GM19397 (cell line): ENCODE measurements around the gene DUSP8.

Experiments
- ATAC-seq: cut with Tn5 transposase; IDR thresholded peaks from one replicate; pipeline ENCODE4 v1.9.1; 2021; ENCODE audit warnings: mild to moderate bottlenecking, moderate library complexity; ENCODE audit not compliant: unreplicated experiment

DUSP8 gene

DNA sequence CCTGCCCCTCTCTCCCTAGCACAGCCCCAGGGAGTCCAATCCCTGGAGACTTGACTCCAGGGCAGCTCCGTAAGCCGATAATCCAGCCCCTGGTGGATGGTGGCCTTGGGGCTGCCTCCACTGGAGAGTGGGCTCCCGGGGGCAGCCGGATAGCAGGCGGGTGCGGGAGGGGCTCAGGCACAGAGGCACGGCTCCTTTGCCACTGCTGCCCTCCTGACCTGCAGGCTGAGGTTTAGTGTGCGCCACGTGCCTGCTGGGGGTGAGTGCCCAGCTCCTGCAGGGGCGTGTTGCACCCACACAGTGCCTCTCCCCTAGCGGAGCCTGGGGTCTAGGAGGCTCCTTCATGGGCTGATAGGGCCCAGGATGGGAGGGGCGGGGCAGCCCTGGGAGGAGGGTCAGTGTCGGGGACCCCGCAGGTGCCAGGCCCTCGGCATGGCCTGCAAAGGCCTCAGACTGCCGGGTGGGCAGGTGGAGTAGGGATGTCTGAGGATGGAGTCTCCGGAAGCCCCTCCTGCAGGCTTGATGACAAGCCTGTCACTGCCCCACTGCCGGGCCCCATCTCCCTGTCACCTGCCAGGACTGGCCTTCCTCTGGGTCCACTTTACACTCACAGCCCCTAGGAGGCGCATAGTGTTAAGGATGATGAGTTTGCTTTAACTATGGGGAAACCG lies 5.6 kb downstream of the DUSP8 start:
- no peak for ATAC-seq

DNA sequence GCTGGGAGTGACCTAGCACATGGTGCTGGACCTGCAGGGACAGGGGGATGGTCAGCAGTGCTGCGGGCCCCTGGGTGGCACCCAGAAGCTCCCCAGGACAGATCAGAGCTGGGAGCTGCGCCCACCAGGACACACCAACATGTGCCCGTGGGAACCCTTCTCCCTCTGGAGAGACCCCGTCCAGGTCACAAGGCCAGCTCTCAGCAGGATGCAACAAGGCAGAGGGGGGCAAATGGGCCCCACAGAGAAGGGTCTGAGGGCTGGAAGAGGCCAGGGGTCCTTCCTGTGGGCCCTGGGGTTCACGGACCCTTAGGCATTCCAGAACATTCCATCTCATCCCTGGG lies 6.2 kb downstream of the DUSP8 start:
- no peak for ATAC-seq

GRCh38 chr11:1565173-1565903 lies 6.7 kb downstream of the DUSP8 start:
- ATAC-seq: no peak

DNA sequence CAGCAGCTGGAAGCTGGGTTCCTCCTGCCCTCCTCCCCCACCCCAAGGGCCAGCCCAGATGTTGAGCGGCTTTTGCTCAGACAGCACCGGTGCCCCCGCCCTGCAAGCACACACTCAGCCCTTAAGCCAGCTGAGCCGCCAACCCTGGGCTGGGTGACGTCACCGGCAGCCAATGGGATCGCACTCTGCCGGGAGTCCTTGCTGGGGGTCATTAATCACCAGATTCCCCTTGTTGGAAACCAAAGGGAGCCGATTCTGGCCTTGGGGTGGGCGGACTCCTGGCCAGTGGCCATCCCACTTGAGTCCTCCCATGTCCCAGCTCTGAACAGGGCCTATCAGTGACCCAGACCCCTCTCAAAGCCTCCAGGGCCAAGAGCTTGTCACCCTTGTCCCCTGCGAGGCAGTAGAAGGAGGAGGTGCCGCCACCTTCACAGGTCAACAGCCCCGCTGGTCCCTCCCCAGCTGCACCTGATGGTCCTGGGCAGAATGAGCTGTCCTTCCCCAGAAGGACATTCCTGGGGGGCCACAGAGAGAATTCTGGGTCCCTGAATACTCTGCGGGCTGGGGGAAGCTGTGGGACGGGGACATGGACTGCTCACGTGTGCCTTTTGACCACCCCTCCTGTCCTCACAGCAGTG lies 7.4 kb downstream of the DUSP8 start:
- no peak for ATAC-seq

DNA sequence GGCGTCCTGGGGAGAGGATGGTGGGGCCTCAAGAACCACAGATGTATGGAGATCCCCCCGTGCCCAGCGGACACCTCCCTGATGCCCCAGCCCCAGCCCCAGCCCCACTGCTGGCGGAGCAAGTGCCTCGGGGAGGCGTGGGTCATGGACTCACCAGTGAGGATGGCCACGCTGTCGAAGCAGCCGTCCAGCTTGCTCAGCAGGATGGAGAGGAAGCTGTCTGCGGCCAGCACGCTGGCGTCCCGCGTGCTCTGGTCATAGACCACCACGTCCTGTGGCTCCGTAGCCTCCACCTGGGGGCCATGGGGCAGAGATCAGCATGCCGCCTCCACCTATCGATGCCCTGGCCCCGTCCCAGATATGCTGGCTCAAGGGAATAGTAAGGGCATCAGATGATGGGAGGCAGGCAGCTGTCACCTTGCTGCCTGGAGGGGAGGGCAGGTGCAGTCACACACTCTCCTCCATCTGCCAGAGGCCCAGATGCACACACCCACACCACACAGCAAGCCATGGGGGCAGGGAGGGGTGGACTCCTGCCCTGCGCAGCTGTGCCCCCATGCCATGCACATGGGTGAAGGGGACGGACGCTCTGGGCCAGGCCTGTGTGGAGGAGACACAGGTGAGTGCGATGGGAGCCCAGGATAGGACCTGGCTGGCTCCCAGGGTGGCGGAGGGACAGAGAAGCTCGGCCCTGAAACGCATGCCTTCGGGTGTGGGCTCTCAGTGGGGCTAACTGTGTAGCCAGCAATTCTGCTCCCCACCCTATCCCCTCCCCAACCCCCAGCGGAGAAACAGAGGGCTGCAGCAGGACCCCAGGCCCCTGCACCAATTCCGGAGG lies 8.2 kb downstream of the DUSP8 start:
- no peak for ATAC-seq

DNA sequence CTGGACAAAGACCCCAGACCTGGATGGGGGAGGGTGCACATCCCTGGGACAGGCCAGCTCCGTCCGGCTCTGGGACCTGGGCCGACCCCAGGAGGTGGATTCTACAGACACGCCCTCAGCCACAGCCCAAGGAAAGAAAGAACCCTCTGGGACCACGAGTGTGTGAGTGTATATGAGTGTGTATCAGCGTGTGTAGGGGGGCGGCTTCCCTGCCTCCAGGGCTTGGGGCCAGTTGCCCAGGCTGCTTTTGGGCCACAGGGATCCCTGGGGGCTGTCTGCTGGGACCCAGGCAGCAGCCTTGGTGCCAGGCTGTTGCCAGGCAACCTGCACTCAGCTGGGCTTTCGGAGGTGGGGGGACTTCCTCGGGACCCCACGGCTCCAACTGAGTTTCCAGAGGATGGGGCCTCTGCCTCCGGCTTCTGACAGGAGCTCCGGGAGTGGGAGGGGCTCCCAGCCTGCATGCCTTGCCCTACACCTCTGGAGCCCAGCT lies 8.9 kb downstream of the DUSP8 start:
- ATAC-seq: no peak

DNA sequence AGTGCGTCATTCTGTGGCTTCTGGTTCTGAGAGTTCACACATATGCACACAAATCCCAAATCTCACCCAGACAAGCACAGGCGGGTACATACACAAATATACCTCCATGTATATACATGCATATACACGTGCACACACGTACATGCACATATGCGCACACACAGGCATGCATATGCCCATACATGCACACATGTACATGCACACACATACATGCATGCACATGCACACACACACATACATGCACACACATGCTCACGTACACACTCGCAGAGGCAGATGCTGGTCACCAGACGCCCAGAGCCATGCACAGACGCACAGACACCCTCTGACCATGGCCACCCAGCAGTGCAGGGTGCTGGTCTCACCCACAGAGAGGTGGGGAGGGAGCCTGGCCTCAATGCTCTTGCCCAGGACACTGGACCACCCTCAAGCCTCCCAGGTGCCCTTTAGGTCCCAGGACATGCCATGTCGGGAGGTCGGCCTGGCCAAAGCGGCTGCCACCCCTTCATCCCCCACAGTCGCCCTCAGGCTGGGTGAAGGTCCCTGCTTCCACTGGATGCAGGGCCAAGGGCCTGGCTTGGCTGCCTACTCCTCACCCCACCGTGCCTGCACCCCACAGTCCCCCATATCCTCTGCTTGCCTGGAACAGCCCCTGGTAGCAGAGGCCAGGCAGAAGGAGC lies 9.5 kb downstream of the DUSP8 start:
- no peak for ATAC-seq

GRCh38 chr11:1561955-1562354 lies 10.1 kb downstream of the DUSP8 start:
- no peak for ATAC-seq

GRCh38 chr11:1561266-1561665 lies 10.8 kb downstream of the DUSP8 start:
- ATAC-seq: no peak

- no peak for ATAC-seq
These were observed 11.3 kb downstream of the DUSP8 start for GRCh38 chr11:1560649-1561251.

DNA sequence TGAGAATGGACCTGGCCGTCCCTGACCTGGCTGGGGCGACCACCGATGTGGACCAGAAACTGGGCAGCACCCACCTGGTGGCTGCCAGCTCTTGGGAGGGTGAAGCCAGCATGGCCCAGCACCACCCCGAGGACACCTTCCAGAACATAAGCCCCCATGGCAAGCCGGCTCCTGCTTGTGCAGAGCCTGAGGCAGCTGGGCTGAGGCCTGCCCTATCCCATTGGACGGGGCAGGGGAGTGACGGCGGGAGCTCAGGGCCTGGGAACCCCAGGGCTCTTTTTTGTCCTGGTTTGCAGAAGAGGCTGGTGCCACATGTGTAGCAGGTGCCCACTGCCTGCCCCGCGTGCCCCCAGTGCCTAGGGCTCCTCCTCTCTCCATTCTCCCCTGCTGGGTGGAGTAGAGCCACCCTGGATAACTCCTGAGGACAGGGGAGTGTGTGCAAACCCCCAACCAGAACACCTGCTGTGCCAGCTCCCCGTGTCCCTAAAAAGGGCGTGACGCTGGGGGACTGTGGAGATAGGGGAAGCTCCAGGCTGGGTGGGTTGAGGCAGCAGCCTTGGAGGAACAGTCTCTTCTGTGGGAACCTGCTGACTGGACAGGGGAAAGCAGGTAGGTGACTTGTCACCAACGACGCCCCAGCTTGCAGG lies 11.9 kb downstream of the DUSP8 start:
- ATAC-seq: no peak

DNA sequence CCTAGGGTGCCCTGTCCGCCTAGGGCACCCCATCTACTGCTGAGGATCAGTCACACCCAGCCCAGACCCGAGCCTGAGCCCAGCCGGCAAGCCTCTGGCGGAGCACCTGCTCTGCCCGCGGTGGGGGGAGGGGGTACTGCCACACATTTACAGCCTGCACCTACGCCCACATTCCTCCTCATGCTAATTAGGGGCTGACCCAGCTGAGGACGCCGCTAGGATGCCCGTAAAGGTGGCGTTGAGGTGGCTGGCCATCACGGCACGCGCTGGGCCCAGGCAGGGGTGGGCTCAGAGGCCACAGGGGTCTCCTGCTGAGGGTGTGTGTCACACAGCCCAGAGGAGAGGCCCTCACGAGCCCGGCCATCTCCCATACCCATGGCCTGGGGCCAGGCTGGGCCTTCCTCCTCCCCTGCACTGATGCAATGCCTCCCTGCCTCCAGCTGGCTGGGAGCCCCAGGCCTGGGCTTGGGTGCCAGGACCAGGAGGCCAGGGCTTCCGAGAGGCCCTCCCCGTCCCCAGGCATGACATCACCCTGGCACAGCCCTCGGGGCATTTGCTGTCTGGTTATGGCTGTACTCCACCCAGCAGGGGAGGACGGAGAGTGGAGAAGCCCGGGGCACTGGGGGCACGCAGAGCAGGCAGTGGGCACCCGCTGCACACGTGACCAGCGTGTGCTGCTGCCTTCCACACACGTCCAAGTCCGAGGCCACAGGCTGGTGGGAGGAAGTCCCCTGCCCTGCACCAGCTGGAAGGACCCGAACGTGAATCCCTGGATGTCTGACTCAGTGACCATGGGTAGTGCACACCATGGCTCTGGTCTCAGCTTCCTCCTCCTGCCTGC lies 12.7 kb downstream of the DUSP8 start:
- ATAC-seq: no peak

DNA sequence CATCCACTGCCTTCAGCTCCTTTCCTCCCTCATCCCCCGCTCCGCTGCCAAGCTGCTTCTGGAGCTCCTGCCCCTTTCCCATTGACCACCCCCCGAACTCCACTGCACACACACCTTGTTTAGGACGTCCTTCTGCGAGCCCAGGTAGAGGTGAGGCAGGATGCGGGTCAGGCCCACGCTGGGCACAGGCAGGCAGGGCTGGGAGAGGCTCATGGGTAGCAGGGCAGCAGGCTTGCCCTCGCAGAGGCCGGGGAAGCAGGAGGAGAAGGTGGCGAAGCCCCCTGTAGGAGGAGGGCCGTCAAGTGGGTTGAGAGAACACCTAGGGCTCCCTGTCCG lies 13.3 kb downstream of the DUSP8 start:
- ATAC-seq: no peak

- ATAC-seq: no peak
These were observed 13.9 kb downstream of the DUSP8 start for GRCh38 chr11:1557904-1558774.

DNA sequence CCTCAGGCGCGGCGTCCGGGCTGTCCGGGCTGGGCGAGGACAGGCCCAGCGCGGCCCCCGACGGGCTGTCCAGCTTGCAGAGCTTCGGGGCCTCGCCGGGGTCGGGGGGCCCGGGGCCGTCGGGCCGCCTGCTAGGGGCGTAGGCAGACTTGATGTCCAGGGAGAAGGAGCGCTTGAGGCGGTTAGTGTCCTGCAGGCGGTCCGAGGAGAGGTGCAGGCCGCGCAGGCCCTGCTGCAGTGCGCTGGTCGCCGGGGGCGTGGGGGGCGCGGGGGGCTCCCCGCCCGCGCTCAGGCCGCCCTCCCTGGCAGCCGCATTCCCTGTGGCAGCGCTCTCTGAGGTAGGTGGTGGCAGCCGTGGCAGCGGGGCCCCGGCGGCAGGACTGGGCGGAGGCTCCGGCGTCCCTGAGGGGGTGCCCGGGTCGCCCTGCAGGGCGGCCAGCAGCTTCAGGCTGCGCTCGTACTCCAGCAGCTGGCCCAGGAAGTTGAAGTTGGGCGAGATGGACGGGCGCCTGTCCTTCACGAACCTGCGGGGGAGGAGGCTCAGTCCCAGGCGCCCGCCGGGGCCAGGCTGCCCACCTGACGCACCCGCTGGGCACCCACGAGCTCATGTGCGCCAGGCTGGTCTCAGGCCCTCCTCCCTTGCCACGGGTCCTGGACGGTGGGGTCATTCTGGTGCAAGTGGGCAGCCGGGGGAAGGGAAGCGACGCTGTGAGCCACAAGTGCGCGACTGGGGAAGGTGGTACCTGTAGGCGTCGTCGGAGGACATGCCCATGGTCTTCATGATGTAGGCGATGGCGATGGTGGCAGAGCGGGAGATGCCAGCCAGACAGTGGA lies 14.8 kb downstream of the DUSP8 start:
- ATAC-seq: no peak

DNA sequence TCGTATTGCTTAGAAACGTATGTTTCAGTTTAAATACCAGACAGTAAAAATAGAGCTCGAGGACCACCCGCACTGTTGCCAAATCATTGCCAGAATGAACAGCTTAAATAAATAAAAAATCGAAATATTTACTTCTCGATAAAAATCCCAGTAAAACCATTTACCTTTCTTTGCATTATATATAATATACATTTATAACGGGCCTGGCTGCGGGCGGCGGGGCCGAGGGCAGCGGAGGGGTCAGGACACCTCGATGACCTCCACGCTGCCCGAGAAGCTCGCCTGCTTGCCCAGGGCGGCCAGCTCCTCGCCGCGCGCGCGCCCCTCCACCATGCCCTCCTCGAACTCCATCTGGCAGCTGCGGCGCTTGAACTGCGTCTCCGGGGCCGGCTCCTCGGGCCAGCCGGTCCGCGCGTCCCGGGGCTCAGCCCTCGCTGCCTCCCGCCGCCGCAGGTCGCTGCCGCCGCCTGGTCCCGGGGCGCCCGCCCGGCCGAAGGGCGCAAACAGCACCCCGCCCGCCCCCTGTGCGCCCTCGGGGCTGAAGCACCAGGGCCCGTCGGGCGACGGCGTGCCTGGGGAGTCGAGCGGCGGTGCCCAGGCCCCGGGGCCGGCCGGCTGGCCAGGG lies 15.7 kb downstream of the DUSP8 start:
- no peak for ATAC-seq

GRCh38 chr11:1555713-1556153 lies 16.3 kb downstream of the DUSP8 start:
- ATAC-seq: no peak
